ENCODE results near the gene CALR3.
"Not testable (repeated sequence)": the region's sequence is repeated elsewhere in the genome, so short reads cannot be mapped to it uniquely, and the experiment has no call there.

CALR3 gene, protein sequence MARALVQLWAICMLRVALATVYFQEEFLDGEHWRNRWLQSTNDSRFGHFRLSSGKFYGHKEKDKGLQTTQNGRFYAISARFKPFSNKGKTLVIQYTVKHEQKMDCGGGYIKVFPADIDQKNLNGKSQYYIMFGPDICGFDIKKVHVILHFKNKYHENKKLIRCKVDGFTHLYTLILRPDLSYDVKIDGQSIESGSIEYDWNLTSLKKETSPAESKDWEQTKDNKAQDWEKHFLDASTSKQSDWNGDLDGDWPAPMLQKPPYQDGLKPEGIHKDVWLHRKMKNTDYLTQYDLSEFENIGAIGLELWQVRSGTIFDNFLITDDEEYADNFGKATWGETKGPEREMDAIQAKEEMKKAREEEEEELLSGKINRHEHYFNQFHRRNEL

DNA sequence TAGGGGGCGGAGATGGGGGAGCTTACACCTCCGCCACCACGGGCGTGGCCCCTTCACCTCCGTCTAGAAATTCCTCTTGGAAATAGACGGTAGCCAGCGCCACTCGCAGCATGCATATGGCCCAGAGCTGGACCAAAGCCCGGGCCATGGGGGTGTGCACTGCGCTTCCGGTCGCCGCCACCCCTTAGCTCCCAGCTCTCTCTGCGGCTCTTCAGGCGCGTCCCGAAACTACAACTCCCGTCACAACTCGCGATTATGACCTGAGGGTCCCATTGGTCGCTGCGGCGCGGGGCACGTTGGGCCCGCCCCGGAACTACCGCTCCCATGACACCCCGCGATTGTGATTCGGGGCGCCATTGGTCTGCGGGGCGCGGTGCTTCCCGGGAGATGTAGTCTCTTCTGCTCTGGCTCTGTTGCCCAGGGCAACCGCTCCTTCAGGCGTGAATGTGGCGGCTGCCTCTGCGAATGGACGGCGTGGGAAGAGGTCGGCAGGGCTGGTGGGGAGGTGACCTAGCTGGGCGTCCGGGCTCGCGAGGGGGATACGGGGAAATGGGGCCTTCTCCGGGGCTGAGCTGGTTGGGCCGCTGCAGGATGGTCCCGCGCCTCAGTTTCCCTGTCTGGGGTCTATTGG, at the start of gene CALR3, which contains the start of gene C19orf44:
Gene CALR3 (minus strand): TSS at position 186 of the 631 bp plus-strand sequence. CDS start 38 bp downstream, at position 148.
Gene C19orf44 (plus strand): TSS at position 413 of the 631 bp plus-strand sequence. CDS start 4,399 bp downstream, outside the sequence.
- DNase-seq, result peak; percentile 91 to 93

DNA sequence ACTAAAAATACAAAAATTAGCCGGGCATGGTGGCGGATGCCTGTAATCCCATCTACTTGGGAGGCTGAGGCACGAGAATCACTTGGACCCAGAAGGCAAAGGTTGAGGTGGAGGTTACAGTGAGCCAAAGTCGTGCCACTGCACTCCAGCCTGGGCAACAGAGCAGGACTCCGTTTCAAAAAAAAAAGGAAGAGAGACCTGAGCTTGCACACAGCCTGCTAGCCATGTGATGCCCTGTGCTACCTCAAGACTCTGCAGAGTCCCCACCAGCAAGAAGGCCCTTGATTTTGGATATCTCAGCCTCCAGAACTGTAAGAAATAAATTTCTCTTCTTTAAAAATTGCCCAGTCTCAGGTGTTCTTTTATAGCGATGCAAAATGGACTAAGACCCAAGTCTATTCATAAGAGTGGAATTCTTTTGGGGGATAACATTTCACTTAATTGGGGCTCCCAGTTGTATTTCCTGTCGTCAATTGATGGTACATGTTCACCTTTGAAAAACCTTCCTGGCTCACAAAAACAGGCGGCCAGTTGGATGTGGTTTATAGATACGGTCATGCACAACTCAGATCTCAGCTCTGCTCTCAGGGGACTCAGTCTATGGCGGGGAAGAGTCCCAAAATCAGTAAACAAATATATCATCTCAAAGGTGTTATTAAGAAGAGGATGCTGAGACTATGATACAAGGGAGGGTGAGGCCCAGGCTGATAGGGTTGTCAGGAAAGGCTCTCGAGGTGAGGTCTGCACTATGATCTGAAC, 48.7 kb upstream of the CALR3 start:
- DNase-seq, result no peak

DNA sequence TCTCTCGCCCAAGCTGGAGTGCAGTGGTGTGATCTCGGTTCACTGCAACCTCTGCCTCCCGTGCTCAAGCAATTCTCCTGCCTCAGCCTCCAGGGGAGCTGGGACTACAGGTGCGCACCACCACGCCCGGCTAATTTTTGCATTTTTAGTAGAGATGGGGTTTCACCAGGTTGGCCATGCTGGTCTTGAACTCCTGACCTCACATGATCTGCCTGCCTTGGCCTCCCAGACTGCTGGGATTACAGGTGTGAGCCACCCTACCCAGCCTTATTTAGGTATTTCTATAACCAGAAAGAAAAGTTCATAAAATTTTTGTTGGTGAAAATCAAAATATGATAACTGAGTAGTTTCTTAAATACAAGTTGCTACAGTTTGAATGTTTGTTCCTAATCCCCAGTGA, 47.8 kb upstream of the CALR3 start:
- not testable (repeated sequence) for DNase-seq

DNA sequence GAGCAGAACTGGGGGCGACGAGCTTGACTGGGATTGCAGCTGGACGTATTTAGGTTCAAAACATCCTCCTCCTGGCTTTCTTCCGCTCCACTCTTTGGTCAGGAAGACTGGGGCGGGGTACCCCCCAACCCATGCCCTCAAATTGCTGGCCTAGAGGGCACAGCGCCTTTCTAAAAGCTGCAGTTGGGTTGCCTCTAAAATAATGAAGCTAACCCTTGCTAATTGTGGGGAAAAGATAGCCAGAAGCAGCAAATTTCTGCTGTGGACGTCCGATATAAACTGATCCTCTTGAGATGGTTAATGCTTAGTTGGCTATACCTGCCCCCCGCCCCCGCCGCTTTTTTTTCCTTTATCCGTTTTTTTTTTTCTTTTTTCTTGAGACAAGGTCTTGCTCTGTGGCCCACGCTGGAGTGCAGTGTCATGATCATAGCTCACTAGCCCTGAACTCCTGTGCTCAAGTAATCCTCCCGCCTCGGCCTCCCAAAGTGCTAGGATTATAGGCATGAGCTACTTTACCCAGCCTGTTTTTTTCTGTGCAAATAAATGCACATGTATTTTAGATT, 47.0 kb upstream of the CALR3 start:
- no peak for DNase-seq

DNA sequence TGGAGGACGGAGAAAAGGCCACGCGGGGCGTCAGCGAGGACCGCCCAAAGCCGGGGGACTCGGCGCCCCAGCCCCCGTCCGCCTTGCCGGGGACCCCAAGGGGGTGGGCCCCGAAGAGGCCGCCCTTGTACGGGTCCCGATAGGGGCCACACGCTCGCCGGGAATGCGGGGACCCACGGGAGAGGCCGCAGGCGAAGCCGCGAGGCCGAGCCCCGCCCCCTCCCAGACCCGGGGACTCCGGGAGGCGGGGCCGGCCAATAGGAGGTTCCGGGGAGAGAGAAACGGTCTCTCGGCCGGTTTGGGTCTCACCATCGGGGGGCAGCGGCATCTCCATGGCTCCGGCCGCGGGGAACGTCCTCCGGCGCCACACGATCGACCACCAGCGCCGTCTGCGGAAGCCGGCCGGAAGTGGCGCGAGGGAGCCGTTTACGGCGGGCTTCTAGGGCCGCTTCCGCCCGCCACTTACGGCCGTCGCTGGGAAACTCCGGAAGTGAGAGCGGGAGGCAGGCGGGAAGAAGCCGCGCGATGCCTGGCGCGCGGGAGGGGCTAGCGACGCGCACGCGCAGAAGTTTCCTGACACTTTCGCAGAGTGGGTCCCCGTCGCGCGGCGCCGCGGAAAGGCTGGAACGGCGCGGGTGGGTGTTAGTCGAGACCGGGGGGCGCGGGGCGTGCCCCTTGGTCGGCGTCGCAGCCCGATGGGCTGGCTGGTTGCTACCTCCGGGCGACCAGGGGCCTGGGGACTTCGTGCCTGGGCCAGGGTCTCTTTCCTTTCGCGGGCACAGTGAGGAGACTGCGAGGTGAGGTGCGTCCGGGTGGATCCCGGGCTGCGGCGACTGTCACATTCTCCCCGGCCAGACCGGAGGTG, 46.3 kb upstream of the CALR3 start, which contains the start of gene CHERP:
Gene CHERP (minus strand): TSS at position 393 of the 865 bp plus-strand sequence. CDS start 59 bp downstream, at position 334.
- DNase-seq, result peak; percentile 38 to 74

DNA sequence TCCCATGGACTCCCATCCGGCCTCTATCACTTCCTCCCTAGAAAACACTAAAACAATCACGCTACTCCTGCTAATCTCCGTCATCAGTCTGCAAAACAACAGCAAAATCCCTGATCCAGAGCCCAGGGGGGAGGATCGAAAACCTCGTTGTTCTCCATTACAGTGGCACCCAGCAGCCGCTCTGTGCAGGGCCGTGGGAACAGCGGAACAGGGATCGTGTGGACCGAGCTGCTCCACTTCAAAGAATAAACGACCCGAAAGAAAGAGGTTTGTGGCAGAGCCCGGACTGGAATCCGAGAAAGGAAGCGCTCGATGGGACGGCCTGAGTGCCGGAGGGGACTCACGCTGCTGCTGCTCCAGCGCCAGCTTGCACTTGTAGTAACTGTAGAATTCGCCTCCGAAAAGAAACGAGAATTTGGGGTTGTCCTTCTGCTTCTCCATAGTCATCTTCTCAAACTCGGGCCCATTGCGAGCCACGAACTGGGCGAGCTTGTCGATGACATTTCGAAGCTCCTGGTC, 45.6 kb upstream of the CALR3 start:
- no peak for DNase-seq

DNA sequence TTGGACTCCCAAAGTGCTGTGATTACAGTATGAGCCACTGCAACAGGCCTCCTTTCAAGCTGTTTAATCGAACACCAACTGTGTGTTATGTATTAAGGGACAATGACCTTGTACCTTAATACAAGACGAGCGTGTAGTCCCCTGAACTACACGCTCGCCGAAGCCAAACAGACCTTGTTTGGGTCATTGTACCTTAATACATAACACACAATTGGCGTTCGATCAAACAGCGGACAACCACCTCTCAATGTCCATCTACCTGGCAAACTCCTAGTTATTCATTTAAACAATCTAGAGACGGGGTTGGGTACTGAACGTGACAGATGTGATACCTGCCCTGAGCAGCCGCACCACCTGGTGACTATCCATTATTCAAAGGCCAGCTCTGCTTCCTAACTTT, 45.0 kb upstream of the CALR3 start:
- no peak for DNase-seq

DNA sequence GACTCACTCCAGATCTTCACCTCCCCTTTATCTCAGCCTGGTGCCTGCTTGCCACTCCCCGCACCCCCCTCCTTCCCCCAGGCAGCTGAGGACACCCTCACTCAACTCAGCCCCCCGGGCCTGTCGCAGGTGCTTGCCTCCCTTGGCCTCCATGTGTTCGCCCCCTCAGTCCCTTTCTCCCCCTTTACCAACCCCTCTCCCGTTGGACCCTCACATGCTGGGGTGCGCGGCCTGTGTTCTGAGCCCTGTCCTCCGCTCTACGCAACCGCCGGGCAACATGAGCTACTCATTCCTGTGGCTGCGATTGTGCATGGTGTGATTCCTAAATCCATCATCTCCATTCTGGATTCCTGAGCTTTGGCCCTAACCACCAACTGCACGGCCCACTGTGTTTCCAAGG, 41.1 kb upstream of the CALR3 start:
- no peak for DNase-seq

DNA sequence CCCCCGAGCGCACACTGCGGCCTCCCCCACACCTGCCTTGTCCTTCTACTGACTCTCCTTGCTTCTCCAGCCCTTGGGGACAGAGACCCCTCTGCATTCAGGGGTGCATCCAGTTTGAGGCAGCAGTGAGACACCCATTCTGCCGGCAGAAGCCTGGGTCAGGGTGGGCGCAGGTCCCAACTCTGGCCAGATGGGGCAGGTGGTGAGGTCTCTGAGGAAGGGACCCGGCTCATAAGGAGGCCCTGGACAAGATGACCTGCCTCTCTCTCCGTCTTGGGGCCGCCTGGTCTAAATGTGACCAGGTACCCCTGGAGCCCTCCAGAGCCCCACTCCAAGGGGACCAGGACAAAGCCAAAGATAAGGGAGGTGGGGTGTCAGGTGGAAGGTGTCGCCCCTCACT, 40.2 kb upstream of the CALR3 start:
- DNase-seq, result no peak

DNA sequence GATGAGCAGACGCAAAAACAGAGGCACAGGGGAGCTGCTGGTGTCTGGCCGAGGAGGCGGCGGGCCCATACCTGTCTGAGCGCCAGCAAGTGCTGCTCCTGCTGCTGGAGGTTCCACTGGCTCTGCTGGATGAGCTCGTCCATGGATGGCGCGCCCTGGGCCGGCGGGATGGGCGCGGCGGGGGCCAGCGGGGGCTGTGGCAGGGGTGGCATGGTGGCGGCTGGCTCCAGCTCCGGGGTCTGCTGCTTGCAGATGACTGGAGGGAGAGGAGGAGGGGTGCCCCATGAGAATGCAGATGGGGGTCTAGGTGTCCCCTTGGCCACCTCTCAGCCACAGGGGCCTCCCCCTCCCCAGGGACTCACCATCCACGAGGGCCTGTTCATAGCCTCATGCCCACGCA, 39.4 kb upstream of the CALR3 start:
- DNase-seq, result no peak

DNA sequence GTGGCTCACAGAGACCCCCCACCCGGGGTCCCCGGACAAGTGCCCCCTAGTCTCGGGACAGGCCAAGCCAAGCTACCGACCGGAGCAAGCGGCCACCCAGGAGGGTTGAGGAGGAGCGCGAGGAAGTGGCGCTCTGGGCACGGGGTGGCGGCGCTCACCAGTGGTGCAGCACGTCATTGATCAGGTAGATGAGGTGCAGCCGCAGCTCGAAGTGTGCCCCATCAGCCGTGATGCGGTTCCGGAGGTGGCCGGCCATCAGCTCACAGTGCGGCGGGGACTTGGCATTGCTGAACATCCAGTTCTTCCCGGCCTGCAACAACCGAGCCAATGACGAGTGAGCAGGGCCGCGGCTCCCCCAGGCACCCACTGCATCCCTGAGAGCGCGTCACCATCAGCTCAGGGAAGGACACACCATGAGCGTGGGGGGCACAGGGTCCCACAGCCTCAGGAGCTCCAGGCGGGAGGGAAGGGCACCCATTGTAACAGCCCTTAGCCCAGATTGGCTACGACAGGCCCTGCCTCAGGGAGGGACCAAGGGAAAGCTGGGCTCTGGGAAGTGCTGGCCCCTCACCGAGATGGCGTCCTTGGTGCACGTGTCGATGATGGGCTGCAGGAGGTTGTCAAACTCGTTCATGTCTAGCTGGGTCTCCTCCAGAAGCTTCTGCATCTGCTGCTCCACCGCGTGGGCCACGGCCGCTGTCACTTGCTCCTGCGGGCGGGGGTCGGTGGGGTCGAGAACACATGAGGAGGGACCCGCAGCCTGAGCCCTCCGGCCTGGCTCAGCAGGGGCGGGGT, 36.7 kb upstream of the CALR3 start:
- no peak for DNase-seq

DNA sequence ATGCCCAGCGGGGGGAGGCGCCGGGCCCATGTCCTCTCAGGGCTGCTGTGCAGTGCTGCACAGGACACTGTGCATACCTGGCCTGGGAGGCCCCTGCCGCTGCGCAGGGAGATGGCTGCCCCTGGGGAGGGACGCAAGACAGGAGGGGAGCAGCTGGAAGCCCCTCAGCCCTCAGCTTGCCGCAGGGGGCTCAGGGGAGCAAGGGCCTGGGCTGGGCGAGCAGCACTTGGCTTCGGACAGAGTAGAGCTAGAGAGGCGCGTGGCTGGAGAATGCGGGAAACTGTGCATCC, 35.4 kb upstream of the CALR3 start:
- DNase-seq, result no peak

DNA sequence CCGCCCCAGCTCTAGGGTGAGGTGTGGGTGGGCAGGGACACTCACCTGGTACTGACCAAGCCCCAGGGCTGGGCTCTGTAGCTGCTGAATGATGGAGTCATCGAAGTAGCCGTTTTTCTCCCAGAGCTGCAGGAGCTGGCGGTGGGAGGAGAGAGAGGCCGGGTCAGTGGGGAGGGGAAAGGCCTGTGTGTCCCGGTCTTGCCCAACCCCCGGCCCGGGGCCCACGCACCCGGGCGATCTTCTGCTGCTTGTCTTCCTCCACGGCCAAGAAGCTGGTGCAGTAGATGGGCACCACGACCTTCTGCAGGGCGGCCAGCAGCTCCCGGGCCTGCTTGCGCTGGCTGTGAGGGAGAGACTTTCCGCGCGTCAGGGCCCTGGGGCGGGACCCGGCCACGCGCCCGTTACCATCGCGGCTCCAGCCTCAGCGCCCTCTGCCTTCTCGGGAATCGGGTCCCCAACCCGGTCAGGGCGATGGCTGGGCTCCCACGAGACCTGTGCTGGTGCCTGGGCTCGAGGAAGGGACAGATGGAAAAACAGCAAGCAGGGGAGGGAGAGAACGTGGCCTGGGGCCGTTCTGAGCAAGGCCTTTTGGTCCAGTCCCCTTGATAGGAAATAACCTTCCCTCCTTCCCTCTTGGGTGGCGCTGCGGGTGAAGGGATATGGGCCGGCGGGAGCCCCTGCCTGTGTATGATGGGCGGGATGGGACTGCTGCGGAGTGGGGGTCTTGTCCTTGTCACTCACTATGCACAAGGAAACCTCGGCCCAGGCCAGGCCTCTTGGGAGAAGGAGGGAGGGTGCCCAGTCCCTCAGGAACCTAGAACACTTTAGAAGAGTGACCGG, 34.8 kb upstream of the CALR3 start:
- DNase-seq, result no peak

DNA sequence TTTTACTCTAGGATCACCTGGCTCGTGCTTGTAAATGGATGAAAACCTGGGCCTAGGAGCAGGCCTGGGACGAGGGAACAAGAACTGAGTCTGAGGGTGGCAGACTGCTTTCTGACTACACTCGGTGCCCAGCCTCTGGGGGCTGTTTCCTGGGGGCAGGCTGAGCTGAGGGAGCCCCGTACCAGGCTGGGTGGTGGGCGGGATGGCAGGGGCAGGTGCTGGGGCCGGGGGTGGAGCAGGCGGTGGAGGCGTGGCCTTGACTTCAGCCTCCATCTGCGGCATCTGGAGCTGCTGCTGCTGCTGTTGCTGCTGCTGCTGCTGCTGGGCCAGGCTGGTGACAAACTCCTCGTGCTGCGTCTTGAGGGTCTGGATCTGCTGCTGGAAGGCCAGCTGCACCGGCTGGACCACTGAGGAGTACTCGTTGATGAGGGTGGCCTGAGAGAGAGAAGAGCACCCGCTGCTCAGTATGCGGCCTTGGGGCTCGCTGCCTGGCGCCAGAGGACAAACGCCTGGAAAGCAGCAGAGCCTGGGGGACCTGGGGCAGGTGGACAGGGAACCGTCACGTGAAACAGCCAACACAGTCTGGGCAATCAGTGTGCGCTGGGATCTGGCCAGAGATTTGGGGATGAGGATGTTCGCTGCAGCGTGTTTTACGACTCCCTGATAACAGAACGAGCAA, 33.6 kb upstream of the CALR3 start:
- no peak for DNase-seq

DNA sequence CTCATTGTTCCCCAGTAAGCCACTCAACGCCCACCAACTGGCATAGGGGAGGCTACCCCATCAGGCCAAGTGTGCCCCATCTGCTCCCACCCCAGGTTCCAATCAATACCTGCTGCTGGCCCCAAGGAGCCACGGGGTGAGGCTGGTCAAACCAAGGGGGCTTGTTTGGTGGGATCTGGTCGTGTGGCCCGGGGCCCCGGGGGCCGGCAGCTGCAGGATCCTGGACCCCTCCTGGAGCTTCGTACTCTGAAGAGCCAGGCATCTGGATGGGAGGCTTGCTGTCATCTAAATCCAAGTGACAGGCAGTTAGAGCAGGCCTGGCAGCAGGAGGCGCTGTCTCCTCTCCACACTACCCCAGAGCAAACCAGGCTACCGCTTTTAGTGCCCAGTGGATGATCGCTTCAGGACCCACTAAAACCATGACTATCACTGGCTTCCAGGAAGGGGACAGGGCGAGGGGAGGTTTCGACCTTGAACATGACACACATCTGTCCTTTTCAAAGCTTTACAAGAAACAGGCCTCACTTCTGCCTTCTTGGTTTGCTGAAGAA, 32.1 kb upstream of the CALR3 start:
- no peak for DNase-seq

DNA sequence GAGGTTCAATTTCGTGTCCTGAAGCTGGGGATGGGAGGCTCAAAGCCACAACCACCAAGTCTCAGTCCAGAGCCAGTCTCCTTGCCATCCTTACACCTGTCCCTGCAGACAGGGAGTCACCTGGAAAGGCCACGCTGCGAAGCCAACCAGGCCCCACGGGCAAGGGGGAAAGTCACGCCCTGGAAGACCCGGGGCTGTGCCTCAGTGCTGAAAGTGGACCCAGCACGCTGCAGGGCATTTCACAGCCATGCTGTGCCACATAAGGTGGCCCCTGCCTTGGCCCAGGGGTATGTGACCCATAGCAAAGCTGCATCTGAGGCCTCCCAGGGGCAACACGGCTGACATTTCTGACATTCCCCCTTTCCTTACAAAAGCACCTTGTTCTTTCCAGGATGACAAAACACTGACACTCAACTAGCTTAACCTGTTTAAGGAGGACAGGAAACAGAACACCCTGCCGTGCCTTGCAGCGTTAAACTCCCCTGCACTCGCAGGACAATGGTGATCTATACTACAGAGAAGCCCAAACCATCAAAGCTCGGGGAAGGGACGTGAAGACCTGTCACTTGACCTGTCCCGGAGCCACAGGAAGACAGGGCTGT, 31.5 kb upstream of the CALR3 start:
- no peak for DNase-seq

DNA sequence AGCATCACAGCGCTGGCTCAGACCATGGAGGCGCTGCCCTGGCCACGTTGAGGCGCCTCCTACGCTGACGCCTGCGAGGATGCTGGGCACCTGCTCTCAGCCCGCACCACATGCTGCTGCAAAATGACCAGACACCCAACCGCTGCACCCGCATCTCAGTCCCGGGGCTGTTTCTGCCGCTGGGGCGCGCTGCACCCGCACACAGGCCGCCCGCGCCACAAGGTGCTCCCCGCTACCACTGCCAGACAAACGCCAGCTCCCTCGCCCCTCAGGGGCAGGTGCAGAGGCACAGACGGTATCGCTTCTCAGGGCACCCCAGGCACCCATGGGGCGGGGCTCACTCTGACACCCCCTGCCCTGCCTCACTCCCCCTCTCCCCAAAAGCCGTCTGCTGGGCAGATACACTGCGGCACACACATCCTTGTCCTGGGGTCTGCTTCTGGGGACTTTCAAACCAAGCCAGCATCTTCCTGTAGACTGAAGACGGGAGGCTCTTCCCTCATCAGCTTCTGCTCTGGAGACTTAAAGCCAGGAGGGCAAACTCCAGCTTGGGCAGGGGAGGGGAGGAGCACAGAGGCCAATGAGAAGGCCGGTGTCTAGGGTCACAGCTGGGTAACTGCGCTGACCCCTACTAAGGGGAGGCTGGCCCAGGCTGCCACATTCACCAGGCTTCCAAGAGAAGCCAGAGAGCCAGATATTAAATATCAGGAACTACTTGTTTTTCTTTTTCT, 29.9 kb upstream of the CALR3 start:
- no peak for DNase-seq

Data from cerebellar nuclear complex (tissue), 1 donor.